Stimulated activated CD4-positive, alpha-beta T cell treated with anti-CD3 and anti-CD28 coated beads, TNF-alpha, amount 100 ng/mL, for 4 hours (primary cell): ENCODE measurements around the gene DECR2.
"Not testable (repeated sequence)": the region's sequence is repeated elsewhere in the genome, so short reads cannot be mapped to it uniquely, and the experiment has no call there.

Experiments used
- DNase-seq, 3 experiments: peaks; one replicate each; pipeline ENCODE4 v3.0.0-alpha.2; 2020; ENCODE audit warnings: low read depth in 3 of 3

Gene DECR2

DNA sequence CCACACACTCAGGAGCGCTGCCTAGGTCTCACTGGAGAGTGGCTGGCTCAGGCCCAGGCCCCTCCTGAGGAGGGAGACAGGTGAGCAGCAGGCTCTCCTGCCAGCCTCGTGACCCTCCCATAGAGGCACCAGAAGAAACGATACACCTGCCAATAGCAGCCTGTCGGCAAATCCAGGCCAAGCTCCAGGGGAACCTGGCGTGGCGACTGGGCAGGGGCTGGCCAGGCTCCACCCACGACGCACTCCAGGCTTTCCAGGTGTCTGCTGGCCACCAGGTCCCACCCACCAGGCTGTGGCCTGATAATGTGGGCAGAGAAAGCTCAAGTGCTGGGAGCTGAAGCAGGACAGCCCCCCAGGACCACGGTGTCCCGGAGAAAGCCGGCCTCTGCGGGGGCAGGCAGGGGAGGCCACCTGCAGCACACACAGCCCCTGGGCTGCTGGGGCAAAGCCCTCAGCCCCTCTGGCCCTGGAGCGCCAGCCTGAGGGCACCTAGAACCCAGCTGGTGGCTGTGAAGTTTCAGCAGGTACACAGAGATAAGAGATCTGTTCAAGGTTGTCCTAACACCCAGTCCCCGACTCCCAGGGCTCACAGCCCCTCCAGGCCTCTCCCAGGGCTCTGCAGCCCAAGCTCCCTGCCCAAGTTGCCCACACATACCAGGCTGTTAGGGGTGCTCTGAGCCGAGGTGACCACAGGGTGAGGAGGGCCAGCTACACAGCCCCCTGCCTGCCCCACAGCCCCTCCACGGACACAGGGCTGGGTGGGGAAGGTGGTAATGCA lies 22.3 kb upstream of the DECR2 start:
- DNase-seq = no peak

GRCh38 chr16:379961-380761 lies 21.5 kb upstream of the DECR2 start:
- DNase-seq = no peak

DNA sequence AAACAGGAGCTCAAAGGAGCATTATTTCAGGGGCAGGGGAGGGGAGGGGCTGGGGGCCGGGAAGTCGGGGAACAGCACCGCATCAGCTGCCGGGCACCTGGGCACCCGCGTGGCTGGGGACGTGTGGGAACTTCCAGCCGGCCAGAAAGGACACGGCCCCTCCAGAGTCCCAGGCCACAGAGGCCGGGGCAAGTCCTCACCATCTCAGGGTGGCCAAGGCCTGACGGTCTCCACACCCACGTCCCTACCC lies 21.0 kb upstream of the DECR2 start:
- DNase-seq = no peak

GRCh38 chr16:381012-381788 lies 20.5 kb upstream of the DECR2 start:
- DNase-seq = no peak

GRCh38 chr16:381789-382717 lies 19.6 kb upstream of the DECR2 start, which contains the start of gene PGAP6:
Gene PGAP6 (minus strand): TSS chr16:381978. CDS start chr16:381821, 157 bp downstream.
- DNase-seq = peak; percentile 38 to 63 (median 60)

DNA sequence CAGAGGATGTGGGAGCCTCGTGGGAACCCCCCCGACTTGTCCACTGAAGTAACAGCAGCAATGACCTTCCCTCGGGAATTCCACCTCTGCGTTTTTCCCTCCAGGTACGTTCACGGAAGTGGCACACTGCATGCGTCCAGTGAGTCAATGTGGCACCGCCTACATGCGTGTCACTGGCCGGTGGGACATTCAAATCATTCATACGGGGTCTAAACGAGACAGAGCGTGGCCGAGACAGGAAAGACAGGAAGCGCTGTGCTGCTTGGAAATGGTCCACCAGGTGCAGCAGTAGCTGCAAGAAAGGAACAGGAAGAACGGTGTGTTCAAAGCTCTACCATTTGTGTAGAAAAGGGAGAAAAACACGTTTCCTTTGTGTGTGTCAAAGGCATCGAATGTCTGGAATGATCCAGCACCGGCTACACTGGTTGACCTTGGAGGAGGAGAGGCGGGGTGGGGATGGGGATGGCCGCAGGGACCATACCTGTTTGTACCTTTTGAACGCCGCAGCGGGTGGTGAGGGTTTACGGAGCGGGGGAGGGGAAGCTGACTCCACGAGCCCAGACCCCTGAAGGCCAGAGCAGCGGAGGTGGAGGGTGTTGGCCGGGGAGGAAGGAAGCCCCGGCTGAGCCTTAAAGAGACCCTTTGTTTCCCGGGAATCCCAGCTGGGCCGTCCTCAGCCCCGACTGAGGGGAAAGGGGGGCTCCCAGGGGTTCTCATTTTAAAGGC lies 18.2 kb upstream of the DECR2 start:
- DNase-seq = no peak

GRCh38 chr16:386641-387156 lies 15.0 kb upstream of the DECR2 start:
- no peak for DNase-seq

DNA sequence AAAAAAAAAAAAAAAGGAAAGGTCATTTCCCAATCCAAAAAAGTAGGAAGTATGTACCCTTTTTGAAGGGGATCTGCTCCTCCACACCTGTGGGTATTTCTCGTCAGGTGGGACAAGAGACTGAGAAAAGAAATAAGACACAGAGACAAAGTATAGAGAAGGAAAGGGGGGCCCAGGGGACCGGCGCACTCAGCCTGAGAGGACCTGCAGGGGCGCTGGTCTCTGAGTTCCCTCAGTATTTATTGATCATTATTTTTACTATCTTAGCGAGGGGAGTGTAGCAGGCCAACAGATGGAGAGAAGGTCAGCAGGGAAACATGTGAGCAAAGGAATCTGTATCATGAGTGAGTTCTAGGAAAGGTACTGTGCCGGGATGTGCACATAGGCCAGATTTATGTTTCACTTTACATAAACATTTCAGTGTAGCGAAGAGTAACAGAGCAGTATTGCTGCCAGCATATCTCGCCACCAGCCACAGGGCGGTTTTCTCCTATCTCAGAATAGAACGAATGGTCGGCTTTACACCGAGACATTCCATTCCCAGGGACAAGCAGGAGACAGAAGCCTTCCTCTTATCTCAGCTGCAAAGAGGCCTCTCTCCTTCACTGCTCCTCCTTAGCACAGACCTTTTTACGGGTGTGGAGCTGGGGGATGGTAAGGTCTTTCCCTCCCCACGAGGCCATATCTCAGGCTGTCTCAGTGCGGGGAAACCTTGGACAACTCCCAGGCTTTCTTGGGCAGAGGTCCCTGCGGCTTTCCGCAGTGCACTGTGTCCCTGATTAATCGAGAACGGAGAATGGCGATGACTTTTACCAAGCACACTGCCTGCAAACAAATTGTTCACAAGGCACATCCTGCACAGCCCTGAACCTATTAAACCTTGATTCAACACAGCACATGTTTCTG lies 13.7 kb upstream of the DECR2 start:
- DNase-seq = not testable (repeated sequence)

- DNase-seq = no peak
Measured at GRCh38 chr16:389352-389751, 12.3 kb upstream of the DECR2 start.

DNA sequence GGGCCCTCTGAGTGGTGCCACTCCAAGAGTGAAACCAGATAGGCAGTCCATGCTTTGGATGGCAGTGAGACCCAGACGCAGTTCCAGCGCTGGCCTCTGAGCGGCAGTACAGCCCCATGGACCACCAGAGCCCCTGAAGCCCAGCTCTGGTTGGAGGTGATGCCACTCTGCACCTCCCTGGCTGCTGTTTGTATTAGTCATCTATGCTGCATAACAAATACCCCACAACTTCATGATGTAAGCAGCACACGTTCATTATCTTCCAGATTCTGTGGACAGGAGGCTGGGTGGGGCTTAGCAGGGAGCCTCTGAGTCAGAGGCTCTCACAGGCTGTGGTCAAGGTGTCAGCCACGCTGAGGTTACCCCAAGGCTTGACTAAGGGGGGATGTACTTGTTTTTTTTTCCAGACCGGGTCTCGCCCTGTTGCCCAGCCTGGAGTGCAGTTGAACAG lies 9.8 kb upstream of the DECR2 start:
- peak in 2 of 3 experiments; percentile 49 to 55 for DNase-seq

GRCh38 chr16:392450-393030 lies 9.1 kb upstream of the DECR2 start:
- DNase-seq = no peak

GRCh38 chr16:396199-396598 lies 5.5 kb upstream of the DECR2 start:
- DNase-seq = no peak

DNA sequence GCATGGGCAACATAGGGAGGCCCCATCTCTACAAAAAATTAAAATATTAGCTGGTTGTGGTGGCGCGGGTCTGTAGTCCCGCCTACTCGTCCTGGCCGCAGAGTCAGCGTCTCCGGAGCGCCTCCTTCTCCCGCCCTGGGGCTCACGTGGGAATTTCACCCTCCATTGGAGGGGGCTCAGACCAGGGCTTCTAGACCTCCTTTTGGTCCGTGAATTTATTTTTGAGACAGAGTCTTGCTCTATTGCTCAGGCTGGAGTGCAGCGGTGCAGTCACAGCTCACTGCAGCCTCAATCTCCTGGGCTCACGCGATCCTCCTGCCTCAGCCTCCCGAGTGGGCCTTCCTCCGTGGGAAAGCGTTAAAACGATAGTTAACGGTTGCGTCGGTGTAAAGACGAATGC lies 5.1 kb upstream of the DECR2 start:
- no peak for DNase-seq

DNA sequence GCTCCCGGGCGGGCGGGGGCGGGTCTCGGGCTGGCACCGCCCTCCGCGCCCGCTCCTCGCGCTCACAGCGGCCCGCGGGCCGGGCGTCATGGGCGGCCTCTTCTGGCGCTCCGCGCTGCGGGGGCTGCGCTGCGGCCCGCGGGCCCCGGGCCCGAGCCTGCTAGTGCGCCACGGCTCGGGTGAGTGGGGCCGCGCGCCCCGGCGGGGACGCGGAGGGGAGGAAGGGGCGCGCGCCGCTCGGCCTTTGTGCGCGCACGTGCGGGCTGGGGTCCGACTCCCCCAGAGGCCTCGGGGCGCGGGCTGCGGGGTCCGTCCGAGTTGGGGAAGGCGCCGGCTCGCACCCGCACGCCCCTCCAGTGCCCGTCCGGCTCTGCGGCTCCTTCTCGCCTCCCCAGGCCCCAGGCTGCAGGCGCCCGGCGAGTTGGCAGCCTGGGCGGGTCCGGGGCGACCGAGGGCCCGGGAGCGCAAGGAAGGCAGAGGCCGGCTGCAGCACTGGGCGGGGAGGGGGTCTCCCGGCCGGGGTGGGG lies 4.5 kb upstream of the DECR2 start, which contains the start of gene NME4:
Gene NME4 (plus strand): TSS at position 65 of the 527 bp plus-strand sequence. CDS start 24 bp downstream, at position 89.
- no peak for DNase-seq

DNA sequence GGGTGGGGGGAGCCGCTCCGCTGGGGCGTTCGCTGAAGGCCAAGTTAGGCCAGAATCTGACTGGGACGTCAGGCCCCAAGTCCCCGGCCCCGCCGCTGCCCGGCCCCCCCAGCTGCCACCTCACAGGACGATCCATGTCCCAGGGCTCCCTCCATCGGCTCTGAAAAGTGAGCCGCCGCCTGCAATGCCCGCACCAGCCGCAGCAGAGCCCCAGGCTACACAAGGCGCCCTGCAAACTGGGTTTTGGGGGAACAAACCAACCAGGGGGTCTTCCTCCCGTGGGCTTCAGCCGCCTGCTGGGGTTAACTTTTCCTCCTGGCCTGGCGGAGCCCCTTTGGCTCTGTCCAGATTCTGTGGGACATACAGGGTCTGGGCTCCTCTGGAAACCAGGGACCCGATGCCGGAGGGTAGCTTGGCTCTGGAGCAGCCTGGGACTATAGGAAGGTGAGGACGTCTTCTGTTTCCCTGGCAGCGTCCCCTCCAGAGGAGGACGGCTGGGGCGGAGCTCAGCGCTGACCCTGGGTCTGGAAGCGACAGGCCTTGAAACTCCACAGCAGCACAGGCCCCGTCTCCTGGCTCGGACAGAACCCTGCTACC lies 3.9 kb upstream of the DECR2 start:
- no peak for DNase-seq

GRCh38 chr16:398561-399339 lies 2.9 kb upstream of the DECR2 start:
- DNase-seq = no peak

- no peak for DNase-seq
Measured at GRCh38 chr16:399340-400019, 2.2 kb upstream of the DECR2 start.
